Measurements from ENCODE around the gene LRRC4. TPM values are rescaled to one million over a fixed set of nuclear protein-coding genes. Genes with fewer than 3 reads are reported as not detected.

Gene LRRC4
- total RNA-seq, 2 experiments from 2014 or later = 1.1 to 1.6 TPM

- TF ChIP-seq CTCF (IDR thresholded peaks at IDR 0.05) = no peak
- intact Hi-C loops (cut with DNase I, micrococcal nuclease) = no loop called here
- Mint-ChIP-seq H3K27ac (no peak overlapping the region), H3K27me3 (no peaks in the 10 kb centered on the region), H3K9me3 (no peaks in the 10 kb centered on the region), H3K4me1 (ENCODE audit: low read depth) (no peaks in the 10 kb centered on the region), H3K4me3 (no peak overlapping the region), H3K36me3 (ENCODE audit: low read depth) (peaks cover 29% of the 10 kb centered on the region)
- H3K4me3 ChIP-seq (ENCODE audit: low read length) = no peak overlapping the region
- ChIA-PET CTCF (no interaction called here), POLR2A (no interaction called here)
- H3K9me3 ChIP-seq (ENCODE audit: control insufficient read depth in 1 of 2, insufficient read depth in 1 of 2, low read length in 2 of 2) = no peaks in the 10 kb centered on the region
- peaks cover 16% of the 10 kb centered on the region for H3K36me3 ChIP-seq (ENCODE audit: insufficient read depth, low read length)
- H3K4me1 ChIP-seq (ENCODE audit: insufficient read depth, low read length) = no peaks in the 10 kb centered on the region
- no peak overlapping the region for H3K27ac ChIP-seq (ENCODE audit: low read depth in 1 of 2, low read length in 2 of 2)
- no peak for ATAC-seq (ENCODE audit: poor library complexity)
- H3K27me3 ChIP-seq (ENCODE audit: control insufficient read depth in 1 of 2, insufficient read depth in 2 of 2, low read length in 2 of 2) = no peaks in the 10 kb centered on the region
- no peak for DNase-seq
Observed at GRCh38 chr7:128010391-128011127, 20.7 kb downstream of the LRRC4 start.

GRCh38 chr7:128008744-128009143, 22.5 kb downstream of the LRRC4 start:
- Mint-ChIP-seq H3K36me3 (ENCODE audit: low read depth) (peaks cover 25% of the 10 kb centered on the region), H3K27me3 (no peaks in the 10 kb centered on the region), H3K9me3 (no peaks in the 10 kb centered on the region), H3K27ac (no peak overlapping the region), H3K4me1 (ENCODE audit: low read depth) (peaks cover 10% of the 10 kb centered on the region), H3K4me3 (no peak overlapping the region)
- TF ChIP-seq CTCF (IDR thresholded peaks at IDR 0.05) = no peak
- ChIA-PET CTCF (interaction anchor here (1.1 kb wide), 1 partner anchor 76 kb away, joined by 3 read pairs; no protein-coding TSS in a partner anchor), POLR2A (no interaction called here)
- H3K36me3 ChIP-seq (ENCODE audit: insufficient read depth, low read length) = peaks cover 16% of the 10 kb centered on the region
- no peak for DNase-seq
- no peak for ATAC-seq (ENCODE audit: poor library complexity)
- intact Hi-C loops (cut with DNase I, micrococcal nuclease) = no loop called here
- H3K27me3 ChIP-seq (ENCODE audit: control insufficient read depth in 1 of 2, insufficient read depth in 2 of 2, low read length in 2 of 2) = no peaks in the 10 kb centered on the region
- no peaks in the 10 kb centered on the region for H3K9me3 ChIP-seq (ENCODE audit: control insufficient read depth in 1 of 2, insufficient read depth in 1 of 2, low read length in 2 of 2)
- no peak overlapping the region for H3K27ac ChIP-seq (ENCODE audit: low read depth in 1 of 2, low read length in 2 of 2)
- peaks cover under 1% of the 10 kb centered on the region for H3K4me1 ChIP-seq (ENCODE audit: insufficient read depth, low read length)
- no peak overlapping the region for H3K4me3 ChIP-seq (ENCODE audit: low read length)

- Mint-ChIP-seq H3K27me3 (no peaks in the 10 kb centered on the region), H3K4me1 (ENCODE audit: low read depth) (peaks cover 16% of the 10 kb centered on the region), H3K9me3 (no peaks in the 10 kb centered on the region), H3K27ac (no peak overlapping the region), H3K36me3 (ENCODE audit: low read depth) (peaks cover 21% of the 10 kb centered on the region), H3K4me3 (no peak overlapping the region)
- no peak for ATAC-seq (ENCODE audit: poor library complexity)
- TF ChIP-seq CTCF (IDR thresholded peaks at IDR 0.05) = no peak
- Histone ChIP-seq H3K4me1 (ENCODE audit: insufficient read depth, low read length) (peaks cover 5% of the 10 kb centered on the region), H3K9me3 (ENCODE audit: control insufficient read depth in 1 of 2, insufficient read depth in 1 of 2, low read length in 2 of 2) (no peaks in the 10 kb centered on the region), H3K27ac (ENCODE audit: low read depth in 1 of 2, low read length in 2 of 2) (no peak overlapping the region), H3K4me3 (ENCODE audit: low read length) (no peak overlapping the region), H3K36me3 (ENCODE audit: insufficient read depth, low read length) (peaks cover 15% of the 10 kb centered on the region), H3K27me3 (ENCODE audit: control insufficient read depth in 1 of 2, insufficient read depth in 2 of 2, low read length in 2 of 2) (no peaks in the 10 kb centered on the region)
- intact Hi-C loops (cut with DNase I, micrococcal nuclease) = no loop called here
- DNase-seq = no peak
- POLR2A ChIA-PET = no interaction called here
- CTCF ChIA-PET = interaction anchor here (1.1 kb wide), 1 partner anchor 77 kb away, joined by 3 read pairs; no protein-coding TSS in a partner anchor
Observed at GRCh38 chr7:128008141-128008540, 23.1 kb downstream of the LRRC4 start.

All from CD4-positive, alpha-beta T cell (primary cell).